Hepatocyte (in vitro differentiated cells): ENCODE data around the gene ANKRD12.
"Not testable (repeated sequence)": the region's sequence is repeated elsewhere in the genome, so short reads cannot be mapped to it uniquely, and the experiment has no call there.

Experiments
- EZH2 ChIP-seq: fragments of 200-600 bp; sonication (generic); IDR thresholded peaks from 2 replicates; pipeline ENCODE4 v1.6.1; 2016; ENCODE audit warnings: antibody characterized with exemption, mild to moderate bottlenecking, borderline replicate concordance
- EZH2phosphoT487 ChIP-seq: fragments of 200-600 bp; sonication (generic); IDR thresholded peaks from one replicate; pipeline ENCODE4 v1.6.1; 2018; ENCODE audit warnings: antibody characterized with exemption, mild to moderate bottlenecking, low read depth, moderate library complexity; ENCODE audit not compliant: unreplicated experiment, severe bottlenecking
- TF ChIP-seq, protein P1 (sequence below): fragments of 200-600 bp; sonication (generic); IDR thresholded peaks from 2 replicates; pipeline ENCODE4 v1.5.1; 2016; ENCODE audit warnings: antibody characterized with exemption, mild to moderate bottlenecking; ENCODE audit not compliant: poor library complexity

DNA sequence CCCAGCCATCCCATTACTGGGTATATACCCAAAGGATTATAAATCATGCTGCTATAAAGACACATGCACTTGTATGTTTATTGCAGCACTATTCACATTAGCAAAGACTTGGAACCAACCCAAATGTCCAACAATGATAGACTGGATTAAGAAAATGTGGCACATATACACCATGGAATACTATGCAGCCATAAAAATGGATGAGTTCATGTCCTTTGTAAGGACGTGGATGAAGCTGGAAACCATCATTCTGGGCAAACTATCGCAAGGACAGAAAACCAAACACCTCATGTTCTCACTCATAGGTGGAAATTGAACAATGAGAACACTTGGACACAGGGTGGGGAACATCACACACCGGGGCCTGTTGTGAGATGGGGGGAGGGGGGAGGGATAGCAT is 43.5 kb upstream of the ANKRD12 start:
- TF ChIP-seq, protein P1, sequence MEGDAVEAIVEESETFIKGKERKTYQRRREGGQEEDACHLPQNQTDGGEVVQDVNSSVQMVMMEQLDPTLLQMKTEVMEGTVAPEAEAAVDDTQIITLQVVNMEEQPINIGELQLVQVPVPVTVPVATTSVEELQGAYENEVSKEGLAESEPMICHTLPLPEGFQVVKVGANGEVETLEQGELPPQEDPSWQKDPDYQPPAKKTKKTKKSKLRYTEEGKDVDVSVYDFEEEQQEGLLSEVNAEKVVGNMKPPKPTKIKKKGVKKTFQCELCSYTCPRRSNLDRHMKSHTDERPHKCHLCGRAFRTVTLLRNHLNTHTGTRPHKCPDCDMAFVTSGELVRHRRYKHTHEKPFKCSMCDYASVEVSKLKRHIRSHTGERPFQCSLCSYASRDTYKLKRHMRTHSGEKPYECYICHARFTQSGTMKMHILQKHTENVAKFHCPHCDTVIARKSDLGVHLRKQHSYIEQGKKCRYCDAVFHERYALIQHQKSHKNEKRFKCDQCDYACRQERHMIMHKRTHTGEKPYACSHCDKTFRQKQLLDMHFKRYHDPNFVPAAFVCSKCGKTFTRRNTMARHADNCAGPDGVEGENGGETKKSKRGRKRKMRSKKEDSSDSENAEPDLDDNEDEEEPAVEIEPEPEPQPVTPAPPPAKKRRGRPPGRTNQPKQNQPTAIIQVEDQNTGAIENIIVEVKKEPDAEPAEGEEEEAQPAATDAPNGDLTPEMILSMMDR: not testable (repeated sequence)
- TF ChIP-seq EZH2phosphoT487, EZH2: not testable (repeated sequence)
